Esophagus muscularis mucosa (tissue), 3 donors: ENCODE measurements around the gene ST13.

ENCODE experiments used
- POLR2A ChIP-seq: fragments of 450-650 bp; IDR thresholded peaks from one replicate; pipeline ENCODE4 v1.6.1; 2017; ENCODE audit warnings: antibody characterized with exemption, moderate library complexity, mild to moderate bottlenecking, low read depth
- TF ChIP-seq, protein P1 (sequence below), 3 experiments: fragments of 200-600 bp in 2 of 3; fragments of 450-650 bp in 1 of 3; sonication (generic) in 2 of 3; IDR thresholded peaks; one replicate each; pipeline ENCODE4 v1.5.1; 2017 to 2019; ENCODE audit warnings: antibody characterized with exemption in 3 of 3, mild to moderate bottlenecking in 2 of 3, moderate library complexity in 1 of 3

DNA sequence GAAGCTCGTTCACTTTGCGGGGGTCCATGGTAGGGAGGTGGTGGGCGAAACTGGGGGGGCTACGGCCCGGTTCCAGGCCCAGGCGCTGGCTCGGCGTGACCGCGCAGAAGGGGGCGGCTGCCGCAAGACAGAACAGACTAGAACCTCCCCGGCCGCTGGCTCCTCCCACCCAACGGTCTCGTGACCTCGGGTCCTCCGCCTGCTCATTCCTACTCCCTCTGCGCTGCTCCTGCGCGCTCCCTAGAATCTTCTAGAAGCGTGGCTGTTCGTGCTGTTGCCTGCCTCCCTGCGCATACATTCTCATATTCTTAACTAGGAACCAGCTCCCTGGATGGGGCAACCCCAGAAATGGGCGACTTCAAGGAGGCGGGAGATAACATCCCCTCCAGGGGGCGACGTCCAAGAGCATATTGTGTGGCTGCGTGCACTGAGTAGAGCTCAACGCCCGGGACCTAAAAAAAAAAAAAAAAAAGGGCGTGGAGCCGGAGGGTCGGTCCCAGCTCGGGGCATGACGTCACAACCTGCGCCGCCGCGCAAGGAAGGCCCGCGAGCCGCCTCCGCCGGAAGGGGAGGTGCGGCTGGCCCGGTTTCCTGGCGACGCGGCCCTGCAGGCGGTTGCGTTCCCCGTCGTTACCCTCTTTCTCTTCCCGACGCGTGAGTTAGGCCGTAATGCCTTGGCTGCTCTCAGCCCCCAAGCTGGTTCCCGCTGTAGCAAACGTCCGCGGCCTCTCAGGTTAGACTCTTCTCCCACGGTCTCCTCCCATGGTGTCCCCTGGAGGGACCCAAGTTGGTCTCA lies at the start of gene ST13, which contains the start of gene XPNPEP3:
- TF ChIP-seq, protein P1, sequence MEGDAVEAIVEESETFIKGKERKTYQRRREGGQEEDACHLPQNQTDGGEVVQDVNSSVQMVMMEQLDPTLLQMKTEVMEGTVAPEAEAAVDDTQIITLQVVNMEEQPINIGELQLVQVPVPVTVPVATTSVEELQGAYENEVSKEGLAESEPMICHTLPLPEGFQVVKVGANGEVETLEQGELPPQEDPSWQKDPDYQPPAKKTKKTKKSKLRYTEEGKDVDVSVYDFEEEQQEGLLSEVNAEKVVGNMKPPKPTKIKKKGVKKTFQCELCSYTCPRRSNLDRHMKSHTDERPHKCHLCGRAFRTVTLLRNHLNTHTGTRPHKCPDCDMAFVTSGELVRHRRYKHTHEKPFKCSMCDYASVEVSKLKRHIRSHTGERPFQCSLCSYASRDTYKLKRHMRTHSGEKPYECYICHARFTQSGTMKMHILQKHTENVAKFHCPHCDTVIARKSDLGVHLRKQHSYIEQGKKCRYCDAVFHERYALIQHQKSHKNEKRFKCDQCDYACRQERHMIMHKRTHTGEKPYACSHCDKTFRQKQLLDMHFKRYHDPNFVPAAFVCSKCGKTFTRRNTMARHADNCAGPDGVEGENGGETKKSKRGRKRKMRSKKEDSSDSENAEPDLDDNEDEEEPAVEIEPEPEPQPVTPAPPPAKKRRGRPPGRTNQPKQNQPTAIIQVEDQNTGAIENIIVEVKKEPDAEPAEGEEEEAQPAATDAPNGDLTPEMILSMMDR (IDR thresholded peaks at IDR 0.05) = peak in 1 of 3 experiments; percentile 6
- TF ChIP-seq POLR2A = peak; percentile 63
